GM11168 (cell line): ENCODE results near the gene ASGR1.
"Not testable (repeated sequence)": the region's sequence is repeated elsewhere in the genome, so short reads cannot be mapped to it uniquely, and the experiment has no call there.

Source experiments
- in situ Hi-C: fragments of 300-500 bp; cut with MboI; formaldehyde crosslinking; loops from one replicate; pipeline ENCODE4 v1.12.0; 2022; ENCODE audit warnings: low sequenced_read_pairs; ENCODE audit not compliant: unreplicated experiment

Gene ASGR1

DNA sequence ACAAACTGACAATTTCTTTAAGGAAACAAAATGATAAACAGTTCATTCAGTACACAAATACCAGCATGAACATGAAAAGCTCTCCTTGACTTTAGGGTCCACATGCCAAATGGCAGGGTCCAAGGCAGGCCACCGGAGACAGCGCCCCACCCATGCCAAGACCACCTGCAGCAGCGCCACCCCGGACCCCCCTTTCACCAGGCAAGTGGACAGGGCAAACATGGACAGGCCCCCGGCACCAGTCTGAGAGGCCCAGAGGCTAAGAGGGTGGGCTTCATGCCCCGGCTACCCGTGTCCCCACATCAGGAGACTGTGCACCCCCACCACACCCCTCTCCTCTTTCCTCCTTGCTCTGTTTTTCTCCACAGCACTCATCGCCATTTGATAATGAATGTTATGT, 49.9 kb downstream of the ASGR1 start:
- in situ Hi-C loops: no loop called here

DNA sequence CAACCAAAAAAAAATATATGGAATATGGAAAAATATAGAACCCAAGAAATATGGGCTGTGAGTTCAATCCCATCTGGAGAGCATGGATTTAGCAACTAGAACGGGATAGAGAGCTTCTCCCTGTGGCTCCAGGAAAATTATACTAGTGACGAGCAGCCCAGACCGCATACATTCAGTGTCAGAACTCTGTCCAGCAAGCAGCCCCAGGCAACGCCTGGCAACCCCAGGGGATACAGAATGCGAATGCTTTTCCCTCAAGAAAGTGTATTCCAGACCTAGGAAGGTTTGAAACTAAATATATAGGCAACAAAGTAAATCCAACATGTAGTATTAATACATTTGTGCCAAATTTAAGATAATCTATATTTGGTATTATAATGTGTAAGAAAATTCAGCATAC, 51.0 kb downstream of the ASGR1 start:
- in situ Hi-C loops: no loop called here

DNA sequence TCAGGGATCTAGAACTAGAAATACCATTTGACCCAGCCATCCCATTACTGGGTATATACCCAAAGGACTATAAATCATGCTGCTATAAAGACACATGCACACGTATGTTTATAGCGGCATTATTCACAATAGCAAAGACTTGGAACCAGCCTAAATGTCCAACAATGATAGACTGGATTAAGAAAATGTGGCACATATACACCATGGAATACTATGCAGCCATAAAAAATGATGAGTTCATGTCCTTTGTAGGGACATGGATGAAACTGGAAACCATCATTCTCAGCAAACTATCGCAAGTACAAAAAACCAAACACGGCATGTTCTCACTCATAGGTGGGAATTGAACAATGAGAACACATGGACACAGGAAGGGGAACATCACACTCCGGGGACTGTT, 51.7 kb downstream of the ASGR1 start:
- in situ Hi-C loops: not testable (repeated sequence)

DNA sequence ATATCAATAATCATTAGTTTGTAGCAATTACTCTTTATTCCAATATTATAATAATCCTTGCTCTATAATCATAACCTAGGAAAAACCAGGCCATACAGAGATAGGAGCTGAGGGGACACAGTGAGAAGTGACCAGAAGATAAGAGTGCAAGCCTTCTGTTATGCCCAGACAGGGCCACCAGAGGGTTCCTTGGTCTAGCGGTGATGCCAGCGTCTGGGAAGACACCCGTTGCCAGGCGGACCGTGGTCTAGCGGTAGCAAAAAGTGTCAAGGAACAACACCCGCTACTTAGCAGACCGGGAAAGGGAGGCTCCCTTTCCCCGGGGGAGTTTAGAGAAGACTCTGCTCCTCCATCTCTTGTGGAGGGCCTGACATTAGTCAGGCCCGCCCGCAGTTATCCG, 52.8 kb downstream of the ASGR1 start:
- in situ Hi-C loops: not testable (repeated sequence)

DNA sequence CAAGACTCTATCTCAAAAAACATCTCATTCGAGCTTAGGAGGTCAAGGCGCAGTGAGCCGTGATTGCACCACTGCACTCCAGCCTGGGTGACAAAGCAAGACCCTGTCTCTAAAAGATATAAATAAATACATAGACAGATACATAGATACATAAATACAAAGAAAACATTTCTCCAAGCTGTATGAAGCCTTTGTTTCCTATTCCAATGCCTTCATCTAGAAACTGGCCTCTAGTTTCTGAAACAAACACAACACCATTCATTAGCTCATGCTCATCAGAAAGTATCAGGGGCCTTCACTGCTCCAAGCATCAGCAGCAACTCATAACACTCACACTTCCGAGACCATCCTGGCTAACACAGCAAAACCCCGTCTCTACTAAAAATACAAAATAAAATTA, 54.2 kb downstream of the ASGR1 start:
- in situ Hi-C loops: no loop called here

DNA sequence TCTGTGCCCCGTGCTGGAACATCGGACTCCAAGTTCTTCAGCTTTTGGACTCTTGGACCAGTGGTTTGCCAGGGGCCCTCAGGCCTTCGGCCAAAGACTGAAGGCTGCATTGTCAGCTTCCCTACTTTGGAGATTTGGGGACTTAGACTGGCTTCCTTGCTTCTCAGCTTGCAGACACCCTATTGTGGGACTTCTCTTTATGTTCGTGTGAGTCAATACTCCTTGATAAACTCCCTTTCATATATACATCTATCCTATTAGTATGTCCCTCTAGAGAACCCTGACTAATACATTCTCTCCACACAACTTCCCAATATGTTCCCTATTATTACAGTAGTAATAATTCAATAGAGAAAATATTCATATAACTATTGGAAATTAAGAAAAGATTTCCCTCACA, 55.3 kb downstream of the ASGR1 start:
- in situ Hi-C loops: no loop called here
